K562 (cell line): ENCODE data around the gene PTPRC. TPM values are rescaled to one million over a fixed set of nuclear protein-coding genes. Genes with fewer than 3 reads are reported as not detected.

Experiments used
- ATAC-seq: fragments of 200-7000 bp; cut with Tn5 transposase; 3 replicates; pipeline ENCODE4 v1.9.1; 2020; ENCODE audit warnings: moderate library complexity
- BruUV-seq: library from RNA; stranded (reverse); fragments of 400-500 nt; replicated peaks from 2 replicates; lab custom pipeline; 2021; lab: Mats Ljungman, UMichigan
- CTCF ChIA-PET: fragments of 300-600 bp; formaldehyde crosslinking; extraction: SDS; loops from one replicate; lab custom pipeline; 2021; ENCODE audit warnings: low intra/inter-chr PET ratio; lab: Yijun Ruan, JAX
- POLR2A ChIA-PET: fragments of 300-600, 350-650 bp; sonication (Branson Sonifier 250); formaldehyde crosslinking; extraction: SDS; loops from one replicate; lab custom pipeline; 2021; ENCODE audit warnings: antibody characterized with exemption, inconsistent platforms; lab: Yijun Ruan, JAX
- DNase-seq, 4 experiments: peaks; one replicate each; pipeline versions ENCODE4 v3.0.0 to v3.0.0-alpha.2; 2011 to 2018; ENCODE audit warnings: low spot score in 3 of 4, mixed read lengths in 3 of 4; ENCODE audit errors: extremely low read depth in 1 of 4
- FAIRE-seq: peaks from 2 replicates; lab custom pipeline; 2011; peaks lifted over from hg19 to GRCh38; lab: Jason Lieb, UNC
- H2AFZ ChIP-seq: 2 replicates; pipeline ENCODE4 v1.6.0; 2011; ENCODE audit warnings: low read depth, low read length, control low read depth, inconsistent platforms
- H3K27ac ChIP-seq: fragments of 200-600 bp; 3 replicates; pipeline ENCODE4 v1.8.0; 2011; ENCODE audit warnings: low read depth, mild to moderate bottlenecking, control low read depth, inconsistent platforms, low read length, moderate library complexity, mixed read lengths; ENCODE audit errors: extremely low read depth
- H3K27me3 ChIP-seq, 2 experiments: fragments of 300-600 bp in 1 of 2; 2 replicates in 1 of 2; 3 replicates in 1 of 2; pipeline versions ENCODE4 v1.6.0 to v1.8.0; 2011; ENCODE audit warnings: inconsistent platforms in 2 of 2, low read length in 2 of 2, mild to moderate bottlenecking in 1 of 2, mixed read lengths in 1 of 2, moderate library complexity in 1 of 2; ENCODE audit not compliant: control insufficient read depth in 2 of 2, insufficient read depth in 2 of 2
- H3K36me3 ChIP-seq: fragments of 300-600 bp; 3 replicates; pipeline ENCODE4 v1.8.0; 2011; ENCODE audit warnings: mild to moderate bottlenecking, low read length, inconsistent platforms; ENCODE audit not compliant: control insufficient read depth, insufficient read depth
- H3K4me1 ChIP-seq, 2 experiments: fragments of 200-600 bp in 1 of 2; replicated peaks in 1 of 2; 2 replicates in 1 of 2; 3 replicates in 1 of 2; pipeline versions ENCODE4 v1.5.1 to v1.8.0; 2011; ENCODE audit warnings: inconsistent platforms in 2 of 2, low read length in 2 of 2, mild to moderate bottlenecking in 1 of 2, mixed read lengths in 1 of 2, moderate library complexity in 1 of 2; ENCODE audit not compliant: control insufficient read depth in 2 of 2, insufficient read depth in 2 of 2
- H3K4me2 ChIP-seq: 2 replicates; pipeline ENCODE4 v1.6.1; 2011; ENCODE audit warnings: low read length, control low read depth, inconsistent platforms, mixed read lengths; ENCODE audit not compliant: insufficient read depth
- H3K4me3 ChIP-seq: fragments of 200-600 bp; sonication (generic), shearing (Covaris generic); 2 replicates; pipeline ENCODE4 v1.5.1; 2016; ENCODE audit warnings: control low read depth, inconsistent platforms
- H3K79me2 ChIP-seq: fragments of 200-600 bp; 3 replicates; pipeline ENCODE4 v1.8.0; 2011; ENCODE audit warnings: low read length, inconsistent platforms; ENCODE audit not compliant: control insufficient read depth, insufficient read depth
- H3K9ac ChIP-seq, 2 experiments: 2 replicates each; pipeline versions ENCODE4 v1.6.0 to v1.6.1; 2011; ENCODE audit warnings: low read depth in 2 of 2, low read length in 2 of 2, control low read depth in 1 of 2, inconsistent platforms in 1 of 2, mild to moderate bottlenecking in 1 of 2, mixed read lengths in 1 of 2; ENCODE audit not compliant: insufficient read depth in 1 of 2
- H3K9me1 ChIP-seq: one replicate; pipeline ENCODE4 v1.6.0; 2011; ENCODE audit warnings: inconsistent platforms, mild to moderate bottlenecking, low read length, moderate library complexity; ENCODE audit not compliant: control insufficient read depth, insufficient read depth
- H3K9me3 ChIP-seq: replicated peaks from 2 replicates; pipeline ENCODE4 v1.5.1; 2011; ENCODE audit warnings: low read depth, low read length, inconsistent platforms; ENCODE audit not compliant: control insufficient read depth, insufficient read depth
- H4K20me1 ChIP-seq: replicated peaks from 2 replicates; pipeline ENCODE4 v1.6.1; 2011; ENCODE audit warnings: low read length, inconsistent platforms, mixed read lengths; ENCODE audit not compliant: control insufficient read depth, insufficient read depth
- DACH1 ChIP-seq: fragments of 450-650 bp; IDR thresholded peaks from 2 replicates; pipeline ENCODE4 v1.6.1; 2018; ENCODE audit not compliant: partially characterized antibody
- E2F3 ChIP-seq: fragments of 250-450 bp; sonication (Bioruptor Pico); IDR thresholded peaks from 2 replicates; pipeline ENCODE4 v1.4.0; 2020; ENCODE audit warnings: mild to moderate bottlenecking
- FIP1L1 ChIP-seq: fragments of 200-400 bp; formaldehyde crosslinking; IDR thresholded peaks from 2 replicates; pipeline ENCODE4 v1.6.1; 2018; ENCODE audit warnings: mild to moderate bottlenecking, low read depth, low read length; ENCODE audit not compliant: poor library complexity, severe bottlenecking
- FOXJ3 ChIP-seq: sonication (generic); formaldehyde crosslinking; IDR thresholded peaks from 2 replicates; pipeline ENCODE4 v1.4.0; 2020; ENCODE audit warnings: mild to moderate bottlenecking, missing genetic modification reagents
- GABPB1 ChIP-seq: sonication (generic); formaldehyde crosslinking; IDR thresholded peaks from 2 replicates; pipeline ENCODE4 v1.8.0; 2022; ENCODE audit warnings: mild to moderate bottlenecking, missing genetic modification reagents
- MAFF ChIP-seq: IDR thresholded peaks from 2 replicates; pipeline ENCODE4 v1.6.1; 2012; ENCODE audit warnings: low read length, improper control_type of control experiment
- MAFK ChIP-seq: IDR thresholded peaks from 2 replicates; pipeline ENCODE4 v1.6.1; 2011; ENCODE audit warnings: low read length, improper control_type of control experiment
- MAZ ChIP-seq, 2 experiments: fragments of 450-650 bp in 1 of 2; sonication (generic) in 1 of 2; formaldehyde crosslinking; IDR thresholded peaks in 1 of 2; conservative IDR thresholded peaks in 1 of 2; 2 replicates each; pipeline versions ENCODE4 v1.4.0 to v1.5.0; 2020; ENCODE audit warnings: mild to moderate bottlenecking in 1 of 2, missing genetic modification reagents in 1 of 2
- NCOA1 ChIP-seq: fragments of 450-650 bp; IDR thresholded peaks from 2 replicates; pipeline ENCODE4 v1.6.1; 2016; ENCODE audit warnings: low read depth
- NFIC ChIP-seq: fragments of 450-650 bp; IDR thresholded peaks from 2 replicates; pipeline ENCODE4 v1.6.1; 2017; ENCODE audit warnings: mild to moderate bottlenecking, inconsistent platforms
- NR2F6 ChIP-seq: fragments of 450-650 bp; formaldehyde crosslinking; IDR thresholded peaks from 2 replicates; pipeline ENCODE4 v1.4.0; 2020; ENCODE audit warnings: mild to moderate bottlenecking
- RCOR1 ChIP-seq, 2 experiments: IDR thresholded peaks; 2 replicates each; pipeline ENCODE4 v1.6.1; 2012; ENCODE audit warnings: low read depth in 2 of 2, low read length in 2 of 2, borderline replicate concordance in 1 of 2, improper control_type of control experiment in 1 of 2
- SMARCA4 ChIP-seq: fragments of 450-650 bp; IDR thresholded peaks from 2 replicates; pipeline ENCODE4 v1.6.1; 2016
- TAF15 ChIP-seq: fragments of 200-400 bp; formaldehyde crosslinking; IDR thresholded peaks from 2 replicates; pipeline ENCODE4 v1.6.1; 2017; ENCODE audit warnings: mild to moderate bottlenecking, low read depth, low read length, moderate library complexity
- TGIF2 ChIP-seq: sonication (generic); formaldehyde crosslinking; IDR thresholded peaks from 2 replicates; pipeline ENCODE4 v1.8.1; 2022; ENCODE audit warnings: mild to moderate bottlenecking, missing genetic modification reagents, moderate library complexity
- ZBTB17 ChIP-seq: fragments of 450-650 bp; formaldehyde crosslinking; IDR thresholded peaks from 2 replicates; pipeline ENCODE4 v1.4.0; 2020; ENCODE audit warnings: mild to moderate bottlenecking
- ZKSCAN8 ChIP-seq: fragments of 200-800 bp; sonication (Bioruptor generic); IDR thresholded peaks from 2 replicates; pipeline ENCODE4 v1.6.1; 2016; ENCODE audit warnings: missing genetic modification characterization, missing compliant biosample characterization
- ZNF24 ChIP-seq: fragments of 450-650 bp; IDR thresholded peaks from 2 replicates; pipeline ENCODE4 v1.6.1; 2016
- ZNF263 ChIP-seq: sonication (generic); formaldehyde crosslinking; IDR thresholded peaks from 2 replicates; pipeline ENCODE4 v1.8.0; 2022; ENCODE audit warnings: mild to moderate bottlenecking, missing genetic modification reagents, borderline replicate concordance
- ZNF384 ChIP-seq: IDR thresholded peaks from 2 replicates; pipeline ENCODE4 v1.6.1; 2012; ENCODE audit warnings: low read depth, low read length, improper control_type of control experiment
- ZNF444 ChIP-seq: fragments of 250-450 bp; sonication (Bioruptor Pico); IDR thresholded peaks from 2 replicates; pipeline ENCODE4 v1.4.0; 2020; ENCODE audit warnings: mild to moderate bottlenecking, moderate library complexity
- ZNF583 ChIP-seq: fragments of 250-450 bp; sonication (Bioruptor Pico); IDR thresholded peaks from 2 replicates; pipeline ENCODE4 v1.4.0; 2020
- WGBS: fragments of 100-300 bp; shearing (Covaris generic); methylation state at CpG from one replicate; pipeline ENCODE4 v1.1.6; 2016; ENCODE audit warnings: low coverage, mixed read lengths; ENCODE audit not compliant: insufficient coverage; ENCODE audit errors: missing lambda C conversion rate; 5-methylcytosine and 5-hydroxymethylcytosine counted together
- in situ Hi-C: fragments of 300-500 bp; cut with MboI; formaldehyde crosslinking; loops from 4 replicates; pipeline ENCODE4 v1.15.0; 2018; ENCODE audit warnings: inconsistent platforms, mixed read lengths
- intact Hi-C: fragments of 100-400 bp; cut with micrococcal nuclease; formaldehyde crosslinking; loops from 2 replicates; pipeline ENCODE4 v1.14.2; 2022
- polyA plus RNA-seq, 8 experiments: library from polyadenylated mRNA; depleted of rRNA in 4 of 8; stranded (reverse) in 5 of 8; unstranded in 3 of 8; fragments of >200 nt; fragmentation: Nextera tagmentation in 2 of 8; fragmentation: Illumina TruSeq in 1 of 8; extraction: Ambion mirVana in 2 of 8; extraction: Trizol in 1 of 8; gene quantifications; 2 replicates each; pipeline versions ENCODE4 v1.2.1 to v1.2.3, GENCODE V29; 2011 to 2014; ENCODE audit warnings: inconsistent platforms in 1 of 8, missing spikeins in 1 of 8
- total RNA-seq, 7 experiments: library from RNA; depleted of rRNA in 6 of 7; stranded (reverse); fragments of >200 nt in 6 of 7; fragmentation: Illumina TruSeq in 2 of 7; extraction: Trizol in 2 of 7; gene quantifications; 2 replicates each; pipeline versions ENCODE4 v1.2.1 to v1.2.3, GENCODE V29; 2011 to 2021; ENCODE audit warnings: low replicate concordance in 1 of 7
- TF ChIP-seq, protein P1 (sequence below), 2 experiments: fragments of 250-450 bp in 1 of 2; fragments of 450-650 bp in 1 of 2; sonication (Bioruptor Pico) in 1 of 2; IDR thresholded peaks; 2 replicates each; pipeline versions ENCODE4 v1.6.1 to v1.8.0; 2016 to 2021; ENCODE audit warnings: mild to moderate bottlenecking in 2 of 2, moderate library complexity in 2 of 2, missing compliant biosample characterization in 1 of 2, missing genetic modification characterization in 1 of 2
- TF ChIP-seq, protein P2 (sequence below): fragments of 250-450 bp; sonication (Bioruptor Pico); IDR thresholded peaks from 2 replicates; pipeline ENCODE4 v1.4.0; 2020
- TF ChIP-seq, protein P3 (sequence below): sonication (generic); formaldehyde crosslinking; IDR thresholded peaks from 2 replicates; pipeline ENCODE4 v1.9.0; 2022; ENCODE audit warnings: mild to moderate bottlenecking, missing genetic modification reagents

PTPRC gene
- total and polyA plus RNA-seq, 9 of the 15 experiments (the other 6 are each of a cell fraction or from before 2014, with no cell fraction given), result 7.1 to 107 (median 62.9) TPM

DNA sequence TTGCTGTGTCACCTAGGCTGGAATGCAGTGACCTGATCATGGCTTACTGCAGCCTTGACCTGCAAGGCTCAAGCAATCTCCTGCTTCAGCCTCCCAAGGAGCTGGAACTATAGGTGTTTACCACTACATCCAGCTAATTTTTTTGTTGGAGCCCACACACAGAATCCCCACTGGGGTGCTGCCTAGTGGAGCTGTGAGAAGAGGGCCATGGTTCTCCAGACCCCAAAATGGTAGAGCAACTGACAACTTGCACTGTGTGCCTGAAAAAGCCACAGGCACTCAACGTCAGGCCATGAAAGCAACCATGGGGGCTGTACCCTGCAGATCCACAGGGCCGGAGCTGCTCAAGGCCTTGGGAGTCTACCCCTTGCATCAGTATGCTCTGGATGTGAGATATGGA is 39.1 kb upstream of the PTPRC start:
- peak overlapping the region; percentile 74 for H2AFZ ChIP-seq
- no peaks in the 10 kb centered on the region for H3K9me1 ChIP-seq
- WGBS, result 43% methylated on average over 2 of the region's 2 CpGs
- no peak for FAIRE-seq
- H3K27me3 ChIP-seq, result no peaks in the 10 kb centered on the region
- no peaks in the 10 kb centered on the region for H3K36me3 ChIP-seq
- intact Hi-C loops, result loop anchor here (1.0 to 5.0 kb wide), 3 partner anchors 34 to 83 kb away; no protein-coding TSS in a partner anchor
- H3K4me1 ChIP-seq, result peaks cover 6 to 49% of the 10 kb centered on the region in 2 experiments; a peak in 3 of 5 replicates
- H3K9me3 ChIP-seq, result peaks cover 9% of the 10 kb centered on the region; the same call in 1 of the 2 replicates
- ChIA-PET POLR2A (no interaction called here), CTCF (no interaction called here)
- peak overlapping the region; percentile 72 for H3K27ac ChIP-seq
- H3K4me3 ChIP-seq, result no peak overlapping the region
- DNase-seq, result peak in 1 of 4 experiments; percentile 33
- BruUV-seq, result no TSS peak
- in situ Hi-C loops, result no loop called here
- no peaks in the 10 kb centered on the region for H4K20me1 ChIP-seq
- ATAC-seq, result peak; percentile 26
- H3K4me2 ChIP-seq, result no peak overlapping the region
- no peak overlapping the region for H3K9ac ChIP-seq
- H3K79me2 ChIP-seq, result peaks cover 22% of the 10 kb centered on the region; the same call in 2 of the 3 replicates
- TF ChIP-seq ZNF263 (CRISPR knock-in tag), result no peak
- TF ChIP-seq TGIF2 (CRISPR knock-in tag), result no peak
- TF ChIP-seq NR2F6 (CRISPR knock-in tag), result no peak
- no peak for TF ChIP-seq RCOR1 (IDR thresholded peaks at IDR 0.05; ENCODE audit: borderline replicate concordance in 1 of 2, low read depth in 2 of 2, low read length in 2 of 2)
- TF ChIP-seq NCOA1, result no peak
- no peak for TF ChIP-seq ZNF583 (CRISPR knock-in tag)
- TF ChIP-seq ZBTB17 (CRISPR knock-in tag), result peak; percentile 50; the same call in 1 of the 2 replicates
- no peak for TF ChIP-seq MAFF
- TF ChIP-seq TAF15, result no peak
- TF ChIP-seq, protein P1, sequence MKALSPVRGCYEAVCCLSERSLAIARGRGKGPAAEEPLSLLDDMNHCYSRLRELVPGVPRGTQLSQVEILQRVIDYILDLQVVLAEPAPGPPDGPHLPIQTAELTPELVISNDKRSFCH (CRISPR knock-in tag; IDR thresholded peaks at IDR 0.05), result no peak
- TF ChIP-seq, protein P1 (tag; IDR thresholded peaks at IDR 0.05), result peak; percentile 48; the same call in 1 of the 2 replicates
- TF ChIP-seq, protein P2, sequence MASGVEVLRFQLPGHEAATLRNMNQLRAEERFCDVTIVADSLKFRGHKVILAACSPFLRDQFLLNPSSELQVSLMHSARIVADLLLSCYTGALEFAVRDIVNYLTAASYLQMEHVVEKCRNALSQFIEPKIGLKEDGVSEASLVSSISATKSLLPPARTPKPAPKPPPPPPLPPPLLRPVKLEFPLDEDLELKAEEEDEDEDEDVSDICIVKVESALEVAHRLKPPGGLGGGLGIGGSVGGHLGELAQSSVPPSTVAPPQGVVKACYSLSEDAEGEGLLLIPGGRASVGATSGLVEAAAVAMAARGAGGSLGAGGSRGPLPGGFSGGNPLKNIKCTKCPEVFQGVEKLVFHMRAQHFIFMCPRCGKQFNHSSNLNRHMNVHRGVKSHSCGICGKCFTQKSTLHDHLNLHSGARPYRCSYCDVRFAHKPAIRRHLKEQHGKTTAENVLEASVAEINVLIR (CRISPR knock-in tag), result no peak
- 0 out of 2 replicates have a peak, but pooled peaks have one; percentile 4 for TF ChIP-seq ZNF384
- TF ChIP-seq FOXJ3 (CRISPR knock-in tag), result no peak
- TF ChIP-seq ZNF444 (CRISPR knock-in tag), result no peak
- no peak for TF ChIP-seq E2F3
- no peak for TF ChIP-seq ZNF24
- TF ChIP-seq MAFK, result no peak
- TF ChIP-seq MAZ (CRISPR knock-in tag; conservative IDR thresholded peaks at IDR 0.05 in 1 of 2, IDR thresholded peaks at IDR 0.05 in 1 of 2), result peak in 1 of 2 experiments; percentile 21; a peak in 1 of 4 replicates
- no peak for TF ChIP-seq NFIC
- no peak for TF ChIP-seq FIP1L1
- TF ChIP-seq DACH1, result no peak
- TF ChIP-seq ZKSCAN8, result no peak
- TF ChIP-seq GABPB1 (CRISPR knock-in tag), result no peak
- no peak for TF ChIP-seq SMARCA4
- TF ChIP-seq, protein P3, sequence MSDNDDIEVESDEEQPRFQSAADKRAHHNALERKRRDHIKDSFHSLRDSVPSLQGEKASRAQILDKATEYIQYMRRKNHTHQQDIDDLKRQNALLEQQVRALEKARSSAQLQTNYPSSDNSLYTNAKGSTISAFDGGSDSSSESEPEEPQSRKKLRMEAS (CRISPR knock-in tag), result no peak
